Smooth muscle cell (in vitro differentiated cells): ENCODE measurements around the gene LSAMP. TPM values are rescaled to one million over a fixed set of nuclear protein-coding genes. Genes with fewer than 3 reads are reported as not detected.

Experiments
- DNase-seq: peaks from one replicate; lab custom pipeline; 2025; ENCODE audit not compliant: unreplicated experiment; lab: John Stamatoyannopoulos, UW
- H2AFZ ChIP-seq: fragments of 200-600 bp; sonication (generic); 2 replicates; pipeline ENCODE4 v1.6.0; 2016; ENCODE audit warnings: antibody characterized with exemption, low read depth, mild to moderate bottlenecking
- H3F3A ChIP-seq: fragments of 200-600 bp; sonication (generic); 2 replicates; pipeline ENCODE4 v1.6.0; 2017; ENCODE audit warnings: antibody characterized with exemption, low read depth
- H3K27ac ChIP-seq: fragments of 200-600 bp; sonication (generic); 2 replicates; pipeline ENCODE4 v1.5.1; 2016; ENCODE audit warnings: low read depth, mild to moderate bottlenecking
- H3K27me3 ChIP-seq: fragments of 200-600 bp; sonication (generic); 2 replicates; pipeline ENCODE4 v1.6.1; 2016; ENCODE audit warnings: low read depth, mild to moderate bottlenecking
- H3K36me3 ChIP-seq: fragments of 200-600 bp; sonication (generic); 2 replicates; pipeline ENCODE4 v1.5.1; 2016; ENCODE audit warnings: low read depth
- H3K4me1 ChIP-seq: fragments of 200-600 bp; sonication (generic); 2 replicates; pipeline ENCODE4 v1.5.1; 2016; ENCODE audit warnings: low read depth
- H3K4me2 ChIP-seq: fragments of 200-600 bp; sonication (generic); 2 replicates; pipeline ENCODE4 v1.6.0; 2016; ENCODE audit warnings: mild to moderate bottlenecking
- H3K4me3 ChIP-seq: fragments of 200-600 bp; sonication (generic); 2 replicates; pipeline ENCODE4 v1.5.1; 2016; ENCODE audit warnings: mild to moderate bottlenecking
- H3K79me2 ChIP-seq: fragments of 200-600 bp; sonication (generic); 2 replicates; pipeline ENCODE4 v1.6.0; 2016; ENCODE audit warnings: low read depth, mild to moderate bottlenecking
- H3K9ac ChIP-seq: fragments of 200-600 bp; sonication (generic); 2 replicates; pipeline ENCODE4 v1.6.0; 2016; ENCODE audit warnings: low read depth
- H3K9me3 ChIP-seq: fragments of 200-600 bp; sonication (generic); replicated peaks from 2 replicates; pipeline ENCODE4 v1.5.1; 2016; ENCODE audit warnings: low read depth
- H4K20me1 ChIP-seq: fragments of 200-600 bp; sonication (generic); 2 replicates; pipeline ENCODE4 v1.6.0; 2016; ENCODE audit warnings: low read depth
- CTCF ChIP-seq: fragments of 200-600 bp; sonication (generic); IDR thresholded peaks from 2 replicates; pipeline ENCODE4 v1.5.1; 2017; ENCODE audit warnings: borderline replicate concordance, mild to moderate bottlenecking, antibody characterized with exemption; ENCODE audit not compliant: insufficient read depth, poor library complexity, severe bottlenecking
- WGBS: methylation state at CpG from one replicate; pipeline ENCODE4 v1.1.7; 2016; ENCODE audit warnings: low lambda C conversion rate; 5-methylcytosine and 5-hydroxymethylcytosine counted together
- polyA plus RNA-seq: library from polyadenylated mRNA; unstranded; fragments of >200 nt; fragmentation: Nextera tagmentation; extraction: Ambion mirVana; gene quantifications from 2 replicates; pipeline ENCODE4 v1.2.1, GENCODE V29; 2016
- total RNA-seq: library from RNA; depleted of rRNA; stranded (reverse); fragments of >200 nt; gene quantifications from 2 replicates; pipeline ENCODE4 v1.2.3, GENCODE V29; 2014

The LSAMP gene
- total and polyA plus RNA-seq, 2 experiments from 2014 or later: 11.2 to 13.6 TPM

- DNase-seq: no peak
- Histone ChIP-seq H3K27me3 (no peaks in the 10 kb centered on the region), H3K4me1 (no peaks in the 10 kb centered on the region), H3K4me3 (no peak overlapping the region), H3K9me3 (no peaks in the 10 kb centered on the region), H3K4me2 (no peak overlapping the region), H3F3A (no peaks in the 10 kb centered on the region), H3K9ac (no peak overlapping the region), H4K20me1 (no peaks in the 10 kb centered on the region), H3K36me3 (no peaks in the 10 kb centered on the region), H3K27ac (no peak overlapping the region), H2AFZ (no peak overlapping the region), H3K79me2 (no peaks in the 10 kb centered on the region)
- TF ChIP-seq CTCF: no peak
- WGBS: 73% methylated on average over 2 of the region's 2 CpGs
Measured at GRCh38 chr3:115891006-115891636, 554.2 kb downstream of the LSAMP start.

- Histone ChIP-seq H3F3A (no peaks in the 10 kb centered on the region), H3K4me1 (no peaks in the 10 kb centered on the region), H3K27ac (no peak overlapping the region), H2AFZ (no peak overlapping the region), H3K9ac (no peak overlapping the region), H3K36me3 (no peaks in the 10 kb centered on the region), H3K4me2 (no peak overlapping the region), H4K20me1 (no peaks in the 10 kb centered on the region), H3K9me3 (no peaks in the 10 kb centered on the region), H3K27me3 (no peaks in the 10 kb centered on the region), H3K79me2 (no peaks in the 10 kb centered on the region), H3K4me3 (no peak overlapping the region)
- 82% methylated on average over 2 of the region's 2 CpGs for WGBS
- DNase-seq: no peak
- TF ChIP-seq CTCF: no peak
Measured at GRCh38 chr3:115890579-115890978, 554.7 kb downstream of the LSAMP start.

DNA sequence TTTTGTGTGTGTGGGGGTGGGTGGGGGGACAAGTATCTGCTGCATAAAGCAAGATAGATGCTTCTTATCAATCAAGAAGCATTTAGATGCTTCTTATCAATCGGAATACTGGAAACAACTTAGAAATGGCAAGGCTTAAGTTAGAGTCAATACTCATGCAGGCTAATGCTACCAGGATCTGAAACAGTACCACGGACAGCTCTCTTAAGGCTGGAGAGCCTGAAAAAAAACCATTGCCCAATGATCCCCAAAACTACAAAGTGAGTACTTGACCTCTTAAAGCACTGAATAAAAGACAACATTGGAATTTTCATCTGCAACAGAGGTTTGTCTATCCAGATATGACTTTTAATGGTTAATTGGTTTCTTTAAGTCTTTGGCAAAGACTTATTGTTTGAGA is 559.7 kb downstream of the LSAMP start:
- DNase-seq: no peak
- Histone ChIP-seq H2AFZ (no peak overlapping the region), H4K20me1 (no peaks in the 10 kb centered on the region), H3K36me3 (no peaks in the 10 kb centered on the region), H3K4me3 (no peak overlapping the region), H3F3A (no peaks in the 10 kb centered on the region), H3K27me3 (no peaks in the 10 kb centered on the region), H3K27ac (no peak overlapping the region), H3K4me1 (no peaks in the 10 kb centered on the region), H3K4me2 (no peak overlapping the region), H3K79me2 (no peaks in the 10 kb centered on the region), H3K9ac (no peak overlapping the region), H3K9me3 (no peaks in the 10 kb centered on the region)
- no peak for TF ChIP-seq CTCF
- WGBS: 79% methylated on average over 2 of the region's 2 CpGs

GRCh38 chr3:115877615-115877899 is 567.7 kb downstream of the LSAMP start:
- H3F3A ChIP-seq: no peaks in the 10 kb centered on the region
- H3K79me2 ChIP-seq: no peaks in the 10 kb centered on the region
- no peak overlapping the region for H3K9ac ChIP-seq
- no peaks in the 10 kb centered on the region for H3K4me1 ChIP-seq
- no peak overlapping the region for H2AFZ ChIP-seq
- H3K9me3 ChIP-seq: no peaks in the 10 kb centered on the region
- H3K27ac ChIP-seq: no peak overlapping the region
- H3K27me3 ChIP-seq: no peaks in the 10 kb centered on the region
- no peak overlapping the region for H3K4me3 ChIP-seq
- 78% methylated on average over 1 of the region's 1 CpG for WGBS
- no peaks in the 10 kb centered on the region for H3K36me3 ChIP-seq
- no peak overlapping the region for H3K4me2 ChIP-seq
- TF ChIP-seq CTCF: no peak
- no peak for DNase-seq
- no peaks in the 10 kb centered on the region for H4K20me1 ChIP-seq
